ENCODE results near the gene ZFPL1.
A peak's percentile ranks its signal among the peaks of the same experiment; 100 is the strongest.

ZFPL1 gene

DNA sequence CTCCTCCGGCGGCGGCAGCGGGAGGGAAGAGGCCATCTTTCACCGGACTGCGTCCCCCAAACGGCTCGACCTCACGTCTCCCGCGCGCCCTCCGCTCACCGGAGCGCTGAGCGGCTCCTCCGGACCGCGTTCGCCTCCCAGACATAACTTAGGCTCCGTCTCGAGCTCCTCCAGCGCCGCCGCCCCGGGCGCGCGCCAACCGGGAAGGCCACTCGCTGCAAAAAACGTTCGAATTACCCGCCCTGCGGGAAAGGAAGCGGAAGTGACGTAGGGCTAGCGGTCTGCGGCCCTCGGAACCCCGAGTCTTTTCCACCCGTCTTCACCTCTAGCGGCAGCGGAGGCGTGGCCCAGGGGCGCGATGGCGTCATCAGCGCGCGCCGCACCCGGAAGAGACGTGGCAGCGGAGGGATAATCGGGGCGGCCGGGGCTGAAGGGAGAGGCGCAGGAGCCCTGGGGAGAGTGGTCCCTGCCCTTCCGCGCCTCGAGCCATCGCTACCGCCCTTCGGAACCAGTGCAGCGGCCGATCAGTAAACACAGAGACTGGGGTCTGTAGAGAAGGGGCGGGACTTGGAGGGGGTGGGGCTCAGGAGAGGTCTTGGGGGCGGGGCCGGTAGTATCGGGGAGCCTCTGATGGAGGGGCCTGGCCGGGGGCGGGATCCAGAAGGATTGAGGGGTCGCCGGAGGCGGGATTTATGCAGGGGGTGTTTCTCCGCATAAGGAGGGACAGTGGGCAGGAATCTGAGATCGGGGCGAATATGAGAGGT, at the start of gene ZFPL1, which contains the start of gene CDCA5:
Gene ZFPL1, plus strand, starts transcription at position 389 of the 764 bp plus-strand sequence. CDS start 477 bp downstream, outside the sequence.
Gene CDCA5, minus strand, starts transcription at position 207 of the 764 bp plus-strand sequence. Its CDS starts 62 bp downstream, at position 145.
- peak; percentile 95 for DNase-seq

DNA sequence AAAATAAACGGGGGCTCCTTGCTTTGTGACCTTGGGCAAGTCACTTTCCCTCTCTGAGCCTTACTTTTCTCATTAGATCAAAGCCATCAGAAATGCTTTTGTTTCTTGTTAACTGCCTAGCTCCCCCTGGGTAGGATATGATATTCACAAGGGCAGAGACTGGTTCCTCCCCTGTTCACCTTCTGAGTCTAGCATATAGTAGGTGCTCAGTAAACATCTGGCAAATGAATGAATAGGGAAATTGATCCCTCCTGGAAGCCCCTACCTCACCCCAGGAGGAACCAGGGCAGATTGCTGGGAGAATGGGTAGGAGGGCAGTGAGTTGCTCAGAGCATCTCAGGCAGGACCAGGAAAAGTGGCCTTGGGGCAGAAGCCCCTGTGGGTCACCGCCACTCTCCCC, 49.6 kb upstream of the ZFPL1 start:
- no peak for DNase-seq

- DNase-seq, result no peak
These were observed 48.4 kb upstream of the ZFPL1 start for GRCh38 chr11:65035579-65035978.

DNA sequence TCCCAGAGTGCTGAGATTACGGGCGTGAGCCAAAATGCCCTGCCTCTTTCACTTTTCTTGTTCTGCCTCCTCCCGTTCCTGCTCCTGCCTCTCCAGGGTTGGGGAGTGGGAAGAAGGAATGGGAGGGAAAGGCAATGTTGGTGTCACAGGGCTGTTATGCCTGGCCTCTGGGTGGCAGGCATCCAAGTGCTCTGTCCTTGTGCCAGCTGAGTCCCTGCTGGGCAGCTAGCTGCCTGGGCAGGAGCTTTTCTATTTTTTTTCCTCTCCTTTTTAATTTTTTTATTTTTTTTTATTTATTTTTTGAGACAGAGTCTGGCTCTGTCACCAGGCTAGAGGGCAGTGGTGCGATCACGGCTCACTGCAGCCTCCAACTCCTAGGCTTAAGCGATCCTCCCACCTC, 47.1 kb upstream of the ZFPL1 start:
- no peak for DNase-seq

DNA sequence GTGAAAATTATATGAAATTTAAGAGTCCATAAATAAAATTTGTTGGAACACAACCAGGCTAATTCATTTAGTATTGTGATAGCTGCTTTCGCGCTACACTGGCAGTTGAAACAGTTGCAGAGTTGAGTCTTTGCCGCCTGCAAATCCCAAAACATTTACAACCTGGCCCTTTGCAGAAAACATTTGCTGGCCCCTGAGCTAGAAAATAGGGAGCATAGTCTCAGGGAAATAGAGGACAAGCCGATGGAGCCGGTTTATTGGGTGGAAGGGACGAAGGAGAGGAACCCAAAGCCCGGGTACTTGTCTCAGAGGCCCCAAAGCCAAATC, 43.5 kb upstream of the ZFPL1 start:
- DNase-seq, result no peak

DNA sequence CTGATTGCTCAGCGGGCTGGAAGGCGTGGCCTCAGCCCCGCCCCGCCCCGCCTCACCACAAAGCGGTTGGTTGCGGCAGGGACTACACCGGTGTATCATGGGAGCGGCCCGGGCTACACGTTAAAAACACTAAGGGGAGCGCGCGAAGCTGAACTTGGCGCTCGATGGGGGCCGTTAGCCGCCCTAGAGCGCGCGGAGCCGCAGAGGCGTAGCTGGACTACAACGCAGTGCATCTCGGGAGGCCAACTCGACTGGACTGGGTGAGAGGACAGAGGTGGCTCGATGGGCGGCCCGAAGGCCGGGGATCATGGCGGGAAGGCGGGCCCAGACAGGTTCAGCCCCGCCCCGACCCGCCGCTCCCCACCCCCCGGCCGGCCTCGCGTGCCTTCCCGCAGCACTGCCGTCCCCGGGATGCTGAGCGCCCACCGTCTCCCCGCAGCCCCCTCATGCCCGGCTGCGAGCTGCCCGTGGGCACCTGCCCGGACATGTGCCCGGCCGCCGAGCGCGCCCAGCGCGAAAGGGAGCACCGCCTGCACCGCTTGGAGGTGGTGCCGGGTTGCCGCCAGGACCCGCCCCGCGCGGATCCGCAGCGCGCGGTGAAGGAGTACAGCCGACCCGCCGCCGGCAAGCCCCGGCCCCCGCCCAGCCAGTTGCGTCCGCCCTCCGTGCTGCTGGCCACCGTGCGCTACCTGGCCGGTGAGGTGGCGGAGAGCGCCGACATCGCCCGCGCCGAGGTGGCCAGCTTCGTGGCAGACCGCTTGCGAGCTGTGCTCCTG, 43.0 kb upstream of the ZFPL1 start, which contains the start of gene SAC3D1:
Gene SAC3D1, plus strand, starts transcription at position 364 of the 776 bp plus-strand sequence. Its CDS starts 83 bp downstream, at position 447.
- peak; percentile 81 for DNase-seq

DNA sequence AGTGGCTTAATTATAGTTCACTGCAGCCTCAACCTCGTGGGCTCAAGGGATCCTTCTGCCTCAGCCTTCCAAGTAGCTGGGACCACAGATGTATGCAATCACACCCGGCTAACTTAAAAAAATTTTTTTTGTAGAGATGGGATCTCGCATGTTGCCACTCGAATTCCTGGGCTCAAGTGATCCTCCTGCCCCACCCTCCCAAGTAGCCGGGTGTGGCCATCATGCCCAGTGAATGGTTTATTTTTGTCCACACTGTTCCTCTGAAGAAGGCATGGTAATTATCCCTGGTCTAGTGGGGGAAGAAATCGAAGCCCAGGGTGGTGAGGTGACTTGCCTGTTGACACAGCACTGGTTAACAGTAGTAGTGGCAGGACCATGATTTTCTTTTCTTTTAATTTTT, 41.1 kb upstream of the ZFPL1 start:
- no peak for DNase-seq

GRCh38 chr11:65043881-65044501, 40.0 kb upstream of the ZFPL1 start:
- no peak for DNase-seq

DNA sequence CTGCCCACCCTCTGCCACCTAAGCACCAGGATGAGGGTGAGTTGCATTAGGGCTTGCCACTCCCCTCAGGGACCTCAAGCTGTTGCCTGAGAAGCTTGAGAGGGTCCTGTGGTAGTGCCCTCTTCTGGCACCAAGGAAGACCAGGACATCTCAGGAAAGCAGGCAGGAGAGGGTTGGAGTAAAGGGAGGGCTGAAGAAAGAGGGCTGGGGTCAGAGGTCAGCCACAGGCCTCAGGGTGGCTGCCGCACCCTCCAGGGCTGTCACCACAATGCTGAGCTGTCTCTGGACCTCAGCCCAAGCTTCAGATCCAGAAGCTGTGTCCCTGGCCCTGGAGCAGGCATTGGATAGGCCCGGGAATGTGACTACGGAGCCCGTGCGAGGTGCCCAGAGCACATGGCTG, 39.0 kb upstream of the ZFPL1 start:
- DNase-seq, result no peak

DNA sequence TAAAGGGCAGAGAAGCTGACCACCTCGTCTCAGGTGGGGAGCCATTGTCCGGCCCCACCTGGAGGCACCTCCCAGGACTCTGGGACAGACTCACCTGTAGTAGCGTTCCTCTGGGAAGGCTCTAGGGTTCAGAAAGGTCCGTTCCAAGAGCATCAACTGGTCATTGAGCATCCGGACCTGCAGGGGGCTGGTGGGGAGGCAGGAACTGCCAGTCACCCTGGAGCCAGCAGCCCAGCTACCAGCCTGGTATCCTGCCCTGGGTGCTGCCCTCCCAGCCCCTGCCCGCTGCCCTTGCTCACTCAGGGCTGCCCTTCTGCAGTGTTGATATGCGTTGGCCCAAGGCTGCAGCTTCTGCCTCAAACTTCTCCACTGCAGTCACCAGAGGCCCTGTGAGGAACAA, 38.3 kb upstream of the ZFPL1 start:
- no peak for DNase-seq

- no peak for DNase-seq
These were observed 36.2 kb upstream of the ZFPL1 start for GRCh38 chr11:65047581-65048422.

DNA sequence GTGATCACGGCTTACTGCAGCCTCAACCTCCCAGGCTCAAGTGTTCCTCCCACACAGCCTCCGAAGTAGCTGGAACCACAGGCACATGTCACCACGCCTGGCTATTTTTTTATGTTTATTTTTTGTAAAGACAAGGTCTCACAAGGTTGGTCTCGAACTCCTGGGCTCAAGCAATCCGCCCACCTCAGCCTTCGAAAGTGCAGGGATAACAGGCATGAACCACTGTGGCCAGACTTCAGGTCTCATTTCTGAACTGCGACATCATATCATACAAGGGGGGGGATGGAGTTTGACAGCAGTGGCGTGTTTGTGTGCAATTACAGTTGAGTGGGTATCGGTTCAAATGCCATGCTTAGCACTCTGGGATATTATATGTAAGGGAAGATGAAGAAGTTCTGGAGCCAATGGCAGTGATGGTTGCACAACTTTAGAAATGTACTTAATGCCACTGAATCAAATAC, 32.6 kb upstream of the ZFPL1 start:
- DNase-seq, result no peak

GRCh38 chr11:65053827-65054508, 30.1 kb upstream of the ZFPL1 start:
- no peak for DNase-seq

- no peak for DNase-seq
These were observed 28.5 kb upstream of the ZFPL1 start for GRCh38 chr11:65055538-65055937.

GRCh38 chr11:65056999-65057398, 27.0 kb upstream of the ZFPL1 start:
- no peak for DNase-seq

- no peak for DNase-seq
These were observed 26.5 kb upstream of the ZFPL1 start for GRCh38 chr11:65057526-65057925.

DNA sequence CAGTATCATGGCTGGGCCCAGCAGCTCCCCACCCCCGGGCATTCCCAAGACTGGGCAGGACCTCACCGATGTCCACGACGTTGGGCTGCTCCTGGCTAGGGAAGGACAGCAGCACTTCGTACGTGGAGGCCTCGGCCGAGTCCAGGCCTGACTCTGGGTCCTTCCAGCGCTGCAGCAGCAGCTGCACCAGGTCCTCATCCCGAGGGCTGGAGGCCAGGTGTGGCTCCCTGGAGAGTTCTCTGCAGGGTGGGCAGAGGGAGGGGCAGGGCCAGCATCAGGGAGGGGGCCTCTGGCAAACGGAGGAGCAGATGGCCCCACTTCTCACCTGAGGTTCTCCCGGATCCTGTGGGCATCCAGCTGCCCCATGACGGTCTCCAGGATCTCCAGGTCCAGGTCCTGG, 26.0 kb upstream of the ZFPL1 start:
- no peak for DNase-seq

- DNase-seq, result no peak
These were observed 25.5 kb upstream of the ZFPL1 start, which contains the start of gene NAALADL1 for GRCh38 chr11:65058419-65059054. Gene NAALADL1 (minus strand): TSS chr11:65058553. CDS start chr11:65058521, 32 bp downstream.

DNA sequence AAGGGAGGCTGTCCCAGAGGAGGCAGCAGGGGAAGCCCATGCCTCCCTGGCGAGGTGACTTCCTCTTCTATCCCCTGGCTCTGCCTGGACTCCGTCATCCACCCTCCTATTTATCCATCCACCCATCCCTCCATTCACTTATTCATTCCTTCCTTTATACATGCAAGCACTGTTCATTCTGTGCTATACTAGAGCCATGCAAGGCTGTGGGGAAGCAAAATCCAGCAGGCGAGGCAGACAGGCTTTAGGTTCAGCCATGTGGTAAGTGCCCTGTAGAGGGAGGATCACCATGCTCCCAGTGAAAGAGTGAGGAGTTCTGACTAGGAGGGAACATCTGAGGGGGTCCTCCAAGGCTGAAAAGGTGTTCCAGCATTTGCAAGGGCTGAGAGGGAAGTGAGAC, 24.5 kb upstream of the ZFPL1 start:
- DNase-seq, result no peak

DNA sequence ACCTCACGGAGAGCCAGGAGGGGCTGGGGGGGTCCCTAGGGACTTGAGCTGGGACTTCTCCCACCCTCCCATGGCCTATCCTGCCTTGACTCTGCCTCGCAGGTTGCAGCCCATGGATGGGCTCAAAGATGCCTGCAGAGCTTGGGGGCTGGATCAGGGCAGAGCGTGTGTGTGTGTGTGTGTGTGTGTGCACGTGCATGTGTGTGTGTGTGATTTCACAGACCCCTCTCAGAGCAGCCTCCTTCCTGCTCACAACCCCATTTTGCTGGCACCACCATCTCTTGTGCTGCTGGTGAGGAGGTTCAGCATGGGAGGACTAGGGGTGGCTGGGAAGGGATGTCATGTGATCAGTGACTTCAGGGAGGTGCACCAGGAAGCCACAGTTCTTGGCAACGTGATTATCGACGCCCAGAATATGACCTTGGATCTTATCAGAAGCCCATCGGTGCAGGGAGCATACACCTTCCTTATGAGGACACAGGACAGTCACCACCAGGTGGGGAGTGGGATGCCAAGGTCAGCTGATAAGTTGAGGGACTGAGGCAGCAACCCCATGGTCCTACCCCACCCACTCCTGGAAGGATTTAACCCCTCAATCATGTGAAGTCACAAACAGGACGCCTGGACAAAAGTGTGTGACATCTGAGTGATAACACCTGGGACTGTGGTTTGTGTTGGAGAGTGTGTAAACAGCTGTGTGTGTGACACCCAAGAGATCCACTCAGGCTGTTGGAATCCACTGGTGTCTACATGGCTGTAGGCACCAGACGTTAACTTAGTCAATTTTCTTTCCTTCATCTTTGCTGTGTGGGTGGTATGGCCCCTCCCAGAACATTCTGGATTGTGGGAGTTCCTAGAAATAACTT, 23.8 kb upstream of the ZFPL1 start:
- DNase-seq, result no peak
